ENCODE results near the gene NAALADL2.

DNA sequence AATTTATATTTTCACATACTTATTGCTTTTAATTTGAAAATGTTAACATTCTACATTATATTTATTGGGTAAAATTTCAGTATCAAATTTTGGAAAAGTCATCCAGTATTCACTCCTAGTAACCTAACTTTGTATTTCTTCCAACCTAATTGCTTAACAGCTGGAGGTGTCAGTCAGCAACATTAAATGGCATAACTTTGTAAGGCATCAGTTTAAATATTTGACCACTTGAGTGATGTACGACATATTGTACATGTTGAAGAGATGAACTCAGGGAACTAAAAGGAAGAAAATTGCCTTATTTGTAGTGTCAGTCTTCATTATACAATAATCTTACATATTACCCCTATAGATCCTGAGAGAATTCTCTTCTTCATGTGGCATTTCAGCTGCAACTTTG lies 326.8 kb downstream of the NAALADL2 start:
- no peak for TF ChIP-seq EZH2 (IDR thresholded peaks at IDR 0.05; ENCODE audit: borderline replicate concordance, low read length)
- TF ChIP-seq, protein P1, sequence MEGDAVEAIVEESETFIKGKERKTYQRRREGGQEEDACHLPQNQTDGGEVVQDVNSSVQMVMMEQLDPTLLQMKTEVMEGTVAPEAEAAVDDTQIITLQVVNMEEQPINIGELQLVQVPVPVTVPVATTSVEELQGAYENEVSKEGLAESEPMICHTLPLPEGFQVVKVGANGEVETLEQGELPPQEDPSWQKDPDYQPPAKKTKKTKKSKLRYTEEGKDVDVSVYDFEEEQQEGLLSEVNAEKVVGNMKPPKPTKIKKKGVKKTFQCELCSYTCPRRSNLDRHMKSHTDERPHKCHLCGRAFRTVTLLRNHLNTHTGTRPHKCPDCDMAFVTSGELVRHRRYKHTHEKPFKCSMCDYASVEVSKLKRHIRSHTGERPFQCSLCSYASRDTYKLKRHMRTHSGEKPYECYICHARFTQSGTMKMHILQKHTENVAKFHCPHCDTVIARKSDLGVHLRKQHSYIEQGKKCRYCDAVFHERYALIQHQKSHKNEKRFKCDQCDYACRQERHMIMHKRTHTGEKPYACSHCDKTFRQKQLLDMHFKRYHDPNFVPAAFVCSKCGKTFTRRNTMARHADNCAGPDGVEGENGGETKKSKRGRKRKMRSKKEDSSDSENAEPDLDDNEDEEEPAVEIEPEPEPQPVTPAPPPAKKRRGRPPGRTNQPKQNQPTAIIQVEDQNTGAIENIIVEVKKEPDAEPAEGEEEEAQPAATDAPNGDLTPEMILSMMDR (IDR thresholded peaks at IDR 0.05; ENCODE audit: low read length), result no peak

All from OCI-LY1 (cell line).